Endothelial cell of umbilical vein (primary cell): ENCODE results near the gene TSPAN18.

Experiments used
- CTCF ChIP-seq, 2 donors: IDR thresholded peaks; 1 replicate in 1 of 2; 2 replicates in 1 of 2; pipeline ENCODE4 v1.5.1; 2011; ENCODE audit warnings: low read length in 2 of 2, mild to moderate bottlenecking in 2 of 2, moderate library complexity in 2 of 2, control low read depth in 1 of 2, inconsistent platforms in 1 of 2, low read depth in 1 of 2; ENCODE audit not compliant: insufficient read depth in 1 of 2; ENCODE audit errors: extremely low read depth in 1 of 2
- JUN ChIP-seq: IDR thresholded peaks from 2 replicates; pipeline ENCODE4 v1.6.1; 2011; ENCODE audit warnings: borderline replicate concordance, low read depth; ENCODE audit not compliant: insufficient read length, insufficient read depth
- MAX ChIP-seq: IDR thresholded peaks from 2 replicates; pipeline ENCODE4 v1.6.1; 2011; ENCODE audit not compliant: insufficient read depth, insufficient read length
- POLR2A ChIP-seq: IDR thresholded peaks from 2 replicates; pipeline ENCODE4 v1.6.1; 2012; ENCODE audit warnings: low read depth, mild to moderate bottlenecking, control low read depth, low read length

- TF ChIP-seq MAX (no peak), CTCF (IDR thresholded peaks at IDR 0.05; ENCODE audit: extremely low read depth in 1 of 2, insufficient read depth in 1 of 2, low read depth in 1 of 2, low read length in 2 of 2) (no peak), POLR2A (no peak), JUN (no peak)
These were observed 189.6 kb downstream of the TSPAN18 start for GRCh38 chr11:44916331-44916730.
